Vagina (tissue), 2 donors: ENCODE measurements around the gene GALNT12. TPM values are rescaled to one million over a fixed set of nuclear protein-coding genes. Genes with fewer than 3 reads are reported as not detected.
A peak's percentile ranks its signal among the peaks of the same experiment; 100 is the strongest.

ENCODE experiments used
- DNase-seq, 2 donors: peaks; one replicate each; pipeline ENCODE4 v3.0.0-alpha.2; 2017; ENCODE audit errors: extremely low spot score in 2 of 2
- H3K27ac ChIP-seq: fragments of 200-600 bp; sonication (generic); one replicate; pipeline ENCODE4 v1.5.1; 2019
- H3K27me3 ChIP-seq: fragments of 200-600 bp; sonication (generic); one replicate; pipeline ENCODE4 v1.5.1; 2019
- H3K36me3 ChIP-seq, 2 donors: fragments of 200-600 bp; sonication (generic); one replicate each; pipeline ENCODE4 v1.5.1; 2017 to 2019
- H3K4me1 ChIP-seq: fragments of 200-600 bp; sonication (generic); one replicate; pipeline ENCODE4 v1.5.1; 2019
- H3K4me3 ChIP-seq, 2 donors: fragments of 200-600 bp; sonication (generic); 1 replicate in 1 of 2; 2 replicates in 1 of 2; pipeline ENCODE4 v1.5.1; 2016 to 2019
- H3K9me3 ChIP-seq: fragments of 200-600 bp; sonication (generic); one replicate; pipeline ENCODE4 v1.5.1; 2019
- CTCF ChIP-seq, 3 experiments: fragments of 450-650 bp in 2 of 3; fragments of 200-600 bp in 1 of 3; sonication (generic) in 1 of 3; IDR thresholded peaks; one replicate each; pipeline ENCODE4 v1.5.1; 2017 to 2019; ENCODE audit warnings: antibody characterized with exemption in 3 of 3, mild to moderate bottlenecking in 2 of 3, moderate library complexity in 2 of 3
- POLR2A ChIP-seq, 2 donors: fragments of 450-650 bp; IDR thresholded peaks; one replicate each; pipeline ENCODE4 v1.6.1; 2017; ENCODE audit warnings: antibody characterized with exemption in 2 of 2, mild to moderate bottlenecking in 2 of 2, moderate library complexity in 2 of 2
- POLR2AphosphoS5 ChIP-seq, 2 donors: sonication (generic); formaldehyde crosslinking; IDR thresholded peaks; one replicate each; pipeline ENCODE4 v1.9.0; 2017; ENCODE audit warnings: antibody characterized with exemption in 2 of 2, mild to moderate bottlenecking in 2 of 2, low read depth in 1 of 2; ENCODE audit not compliant: insufficient read depth in 1 of 2
- intact Hi-C: fragments of 100-400 bp; cut with DNase I; formaldehyde crosslinking; loops from one replicate; pipeline ENCODE4 v1.15.1; 2023
- total RNA-seq: library from RNA; depleted of rRNA; stranded (reverse); fragments of >200 nt; gene quantifications from one replicate; pipeline ENCODE4 v1.2.3, GENCODE V29; 2016

The GALNT12 gene
- total RNA-seq, 1 donor from 2014 or later = 5.4 TPM

- Histone ChIP-seq H3K27me3 (no peaks in the 10 kb centered on the region), H3K4me1 (no peaks in the 10 kb centered on the region), H3K9me3 (no peaks in the 10 kb centered on the region), H3K36me3 (peaks cover 0 to 19% of the 10 kb centered on the region in 2 donors), H3K27ac (no peak overlapping the region), H3K4me3 (no peak overlapping the region)
- DNase-seq = peak in 1 of 2 donors; percentile 62
- TF ChIP-seq CTCF (IDR thresholded peaks at IDR 0.05) (no peak), POLR2AphosphoS5 (IDR thresholded peaks at IDR 0.05; ENCODE audit: insufficient read depth in 1 of 2, low read depth in 1 of 2) (no peak), POLR2A (IDR thresholded peaks at IDR 0.05) (no peak)
- intact Hi-C loops = no loop called here
Measured at GRCh38 chr9:98778251-98778650, 29.2 kb upstream of the GALNT12 start.

GRCh38 chr9:98778711-98779530 lies 28.5 kb upstream of the GALNT12 start:
- Histone ChIP-seq H3K27me3 (no peaks in the 10 kb centered on the region), H3K4me1 (no peaks in the 10 kb centered on the region), H3K4me3 (no peak overlapping the region), H3K27ac (no peak overlapping the region), H3K36me3 (peaks cover 0 to 12% of the 10 kb centered on the region in 2 donors), H3K9me3 (no peaks in the 10 kb centered on the region)
- intact Hi-C loops = no loop called here
- DNase-seq = peak in 1 of 2 donors; percentile 71
- TF ChIP-seq POLR2A (IDR thresholded peaks at IDR 0.05) (no peak), CTCF (IDR thresholded peaks at IDR 0.05) (no peak), POLR2AphosphoS5 (IDR thresholded peaks at IDR 0.05; ENCODE audit: insufficient read depth in 1 of 2, low read depth in 1 of 2) (no peak)

GRCh38 chr9:98780059-98780749 lies 27.3 kb upstream of the GALNT12 start:
- Histone ChIP-seq H3K27ac (no peak overlapping the region), H3K36me3 (peaks cover 0 to 6% of the 10 kb centered on the region in 2 donors), H3K9me3 (no peaks in the 10 kb centered on the region), H3K4me1 (peaks cover 4% of the 10 kb centered on the region), H3K4me3 (no peak overlapping the region), H3K27me3 (no peaks in the 10 kb centered on the region)
- DNase-seq = no peak
- TF ChIP-seq POLR2AphosphoS5 (IDR thresholded peaks at IDR 0.05; ENCODE audit: insufficient read depth in 1 of 2, low read depth in 1 of 2) (no peak), POLR2A (IDR thresholded peaks at IDR 0.05) (no peak), CTCF (IDR thresholded peaks at IDR 0.05) (no peak)
- intact Hi-C loops = no loop called here

GRCh38 chr9:98781588-98782383 lies 25.7 kb upstream of the GALNT12 start:
- DNase-seq = peak in 1 of 2 donors; percentile 81
- H3K4me3 ChIP-seq = no peak overlapping the region
- peaks cover 0 to 6% of the 10 kb centered on the region in 2 donors for H3K36me3 ChIP-seq
- peaks cover 8% of the 10 kb centered on the region for H3K4me1 ChIP-seq
- no peak overlapping the region for H3K27ac ChIP-seq
- H3K27me3 ChIP-seq = no peaks in the 10 kb centered on the region
- TF ChIP-seq CTCF (IDR thresholded peaks at IDR 0.05) (no peak), POLR2AphosphoS5 (IDR thresholded peaks at IDR 0.05; ENCODE audit: insufficient read depth in 1 of 2, low read depth in 1 of 2) (no peak), POLR2A (IDR thresholded peaks at IDR 0.05) (no peak)
- H3K9me3 ChIP-seq = no peaks in the 10 kb centered on the region
- intact Hi-C loops = no loop called here
